IMR-90 (cell line): ENCODE measurements around the gene SETD6. TPM values are rescaled to one million over a fixed set of nuclear protein-coding genes. Genes with fewer than 3 reads are reported as not detected.

ENCODE experiments used
- ATAC-seq: fragments of 200-7000 bp; cut with Tn5 transposase; 2 replicates; pipeline ENCODE4 v1.9.1; 2020; ENCODE audit warnings: low read depth, mild to moderate bottlenecking, moderate library complexity
- BruUV-seq: library from RNA; stranded (reverse); fragments of 400-500 nt; replicated peaks from 2 replicates; lab custom pipeline; 2021; lab: Mats Ljungman, UMichigan
- CTCF ChIA-PET: fragments of 300-600 bp; formaldehyde crosslinking; extraction: SDS; loops from one replicate; lab custom pipeline; 2021; ENCODE audit warnings: antibody characterized with exemption; lab: Yijun Ruan, JAX
- POLR2A ChIA-PET: fragments of 300-600 bp; sonication (Branson Sonifier 250); formaldehyde crosslinking; loops from one replicate; lab custom pipeline; 2022; ENCODE audit warnings: antibody characterized with exemption; ENCODE audit not compliant: unreplicated experiment; lab: Charles Lee
- DNase-seq: peaks from one replicate; pipeline ENCODE4 v3.0.0; 2013
- H2AFZ ChIP-seq: replicated peaks from 2 replicates; pipeline ENCODE3; 2013; ENCODE audit warnings: low read length, mild to moderate bottlenecking; ENCODE audit not compliant: poor library complexity
- H2AK5ac ChIP-seq: 2 replicates; pipeline ENCODE4 v1.6.1; 2013; ENCODE audit warnings: low read depth, low read length, inconsistent platforms
- H2AK9ac ChIP-seq: replicated peaks from 2 replicates; pipeline ENCODE3; 2013; ENCODE audit warnings: mild to moderate bottlenecking, low read depth, low read length, moderate library complexity; ENCODE audit not compliant: poor library complexity
- H2BK120ac ChIP-seq: 2 replicates; pipeline ENCODE4 v1.6.1; 2013; ENCODE audit warnings: low read depth, low read length, inconsistent platforms
- H2BK15ac ChIP-seq: 3 replicates; pipeline ENCODE4 v1.6.1; 2013; ENCODE audit warnings: low read depth, low read length, inconsistent platforms
- H2BK20ac ChIP-seq: 2 replicates; pipeline ENCODE4 v1.6.1; 2013; ENCODE audit warnings: low read depth, mild to moderate bottlenecking, inconsistent platforms, low read length, moderate library complexity
- H2BK5ac ChIP-seq: 2 replicates; pipeline ENCODE4 v1.6.1; 2013; ENCODE audit warnings: mild to moderate bottlenecking, low read depth, low read length, inconsistent platforms; ENCODE audit not compliant: poor library complexity, severe bottlenecking
- H3K14ac ChIP-seq: replicated peaks from 2 replicates; pipeline ENCODE4 v1.6.1; 2013; ENCODE audit warnings: low read depth, low read length, inconsistent platforms
- H3K18ac ChIP-seq: 2 replicates; pipeline ENCODE4 v1.6.1; 2013; ENCODE audit warnings: low read depth, low read length, control low read depth
- H3K23ac ChIP-seq: 2 replicates; pipeline ENCODE4 v1.6.1; 2013; ENCODE audit warnings: low read depth, low read length, inconsistent platforms
- H3K27ac ChIP-seq: 2 replicates; pipeline ENCODE4 v1.5.1; 2013; ENCODE audit warnings: mild to moderate bottlenecking, control low read depth, low read length; ENCODE audit not compliant: insufficient read depth
- H3K27me3 ChIP-seq: 2 replicates; pipeline ENCODE4 v1.6.1; 2013; ENCODE audit warnings: low read length; ENCODE audit not compliant: control insufficient read depth, insufficient read depth
- H3K36me3 ChIP-seq: 2 replicates; pipeline ENCODE4 v1.6.1; 2013; ENCODE audit warnings: low read length, mixed read lengths; ENCODE audit not compliant: control insufficient read depth, insufficient read depth
- H3K4ac ChIP-seq: 2 replicates; pipeline ENCODE4 v1.6.1; 2013; ENCODE audit warnings: low read depth, low read length, inconsistent platforms
- H3K4me1 ChIP-seq: 2 replicates; pipeline ENCODE4 v1.6.1; 2013; ENCODE audit warnings: low read length, mixed read lengths; ENCODE audit not compliant: control insufficient read depth, insufficient read depth
- H3K4me2 ChIP-seq: 2 replicates; pipeline ENCODE4 v1.6.1; 2013; ENCODE audit warnings: low read depth, mild to moderate bottlenecking, control low read depth, low read length, moderate library complexity
- H3K4me3 ChIP-seq: 2 replicates; pipeline ENCODE4 v1.5.1; 2013; ENCODE audit warnings: low read depth, mild to moderate bottlenecking, control low read depth, low read length, moderate library complexity; ENCODE audit not compliant: insufficient read depth
- H3K56ac ChIP-seq: 2 replicates; pipeline ENCODE4 v1.6.1; 2013; ENCODE audit warnings: low read length, inconsistent platforms; ENCODE audit not compliant: insufficient read depth; ENCODE audit errors: extremely low read depth
- H3K79me1 ChIP-seq, 2 experiments: 2 replicates each; pipeline ENCODE4 v1.6.1; 2013; ENCODE audit warnings: low read length in 2 of 2, inconsistent platforms in 1 of 2, low read depth in 1 of 2
- H3K9ac ChIP-seq: 2 replicates; pipeline ENCODE4 v1.6.1; 2013; ENCODE audit warnings: low read depth, low read length, control low read depth
- H3K9me1 ChIP-seq: 2 replicates; pipeline ENCODE4 v1.6.1; 2013; ENCODE audit warnings: low read length, inconsistent platforms; ENCODE audit not compliant: insufficient read depth
- H3K9me3 ChIP-seq: 2 replicates; pipeline ENCODE4 v1.6.1; 2013; ENCODE audit warnings: low read length; ENCODE audit not compliant: control insufficient read depth, insufficient read depth
- H4K20me1 ChIP-seq: 2 replicates; pipeline ENCODE4 v1.6.1; 2013; ENCODE audit warnings: low read length, inconsistent platforms; ENCODE audit not compliant: insufficient read depth
- H4K5ac ChIP-seq: 2 replicates; pipeline ENCODE4 v1.6.1; 2013; ENCODE audit warnings: mild to moderate bottlenecking, low read depth, low read length, control low read depth
- H4K8ac ChIP-seq, 2 experiments: 2 replicates each; pipeline ENCODE4 v1.6.1; 2013; ENCODE audit warnings: low read depth in 2 of 2, low read length in 2 of 2, control low read depth in 1 of 2, inconsistent platforms in 1 of 2
- H4K91ac ChIP-seq: 2 replicates; pipeline ENCODE4 v1.6.1; 2013; ENCODE audit warnings: low read depth, low read length, inconsistent platforms; ENCODE audit not compliant: insufficient read depth
- MAZ ChIP-seq: IDR thresholded peaks from 2 replicates; pipeline ENCODE4 v1.6.1; 2012; ENCODE audit warnings: low read depth, mild to moderate bottlenecking, low read length, improper control_type of control experiment, moderate library complexity, borderline replicate concordance
- RAD21 ChIP-seq: IDR thresholded peaks from 2 replicates; pipeline ENCODE4 v1.6.1; 2012; ENCODE audit warnings: low read length, improper control_type of control experiment
- WGBS, 2 experiments: methylation state at CpG; one replicate each; pipeline versions ENCODE4 v1.1.5 to v1.1.7; 2013; ENCODE audit warnings: missing lambda C conversion rate in 2 of 2; ENCODE audit not compliant: insufficient read length in 1 of 2; ENCODE audit errors: extremely low coverage in 2 of 2; 5-methylcytosine and 5-hydroxymethylcytosine counted together
- dilution Hi-C: fragments of 300-500 bp; cut with HindIII; formaldehyde crosslinking; loops from one replicate; pipeline ENCODE4 v1.14.3; 2018; ENCODE audit warnings: low sequenced_read_pairs; ENCODE audit not compliant: unreplicated experiment
- in situ Hi-C: fragments of 300-500 bp; cut with MboI; formaldehyde crosslinking; loops from 3 replicates; pipeline ENCODE4 v1.14.3; 2019; ENCODE audit warnings: low sequenced_read_pairs, inconsistent platforms, mixed read lengths
- intact Hi-C: fragments of 100-400 bp; cut with micrococcal nuclease; formaldehyde crosslinking; loops from 2 replicates; pipeline ENCODE4 v1.10.0; 2022
- polyA plus RNA-seq, 3 experiments: library from polyadenylated mRNA; depleted of rRNA; stranded (reverse); fragments of >200 nt; gene quantifications; 2 replicates each; pipeline ENCODE4 v1.2.3, GENCODE V29; 2012; ENCODE audit warnings: low replicate concordance in 1 of 3
- total RNA-seq: library from RNA; depleted of rRNA; stranded (reverse); fragments of >200 nt; gene quantifications from 2 replicates; pipeline ENCODE4 v1.2.3, GENCODE V29; 2012
- TF ChIP-seq, protein P1 (sequence below): fragments of 150-350 bp; IDR thresholded peaks from 2 replicates; pipeline ENCODE4 v1.6.1; 2016; ENCODE audit warnings: low read depth, mild to moderate bottlenecking, low read length, moderate library complexity, borderline replicate concordance

The SETD6 gene
- total and polyA plus RNA-seq, 2 of the 4 experiments (the other 2 are of a cell fraction) = 3.2 to 6.4 TPM

- TF ChIP-seq, protein P1, sequence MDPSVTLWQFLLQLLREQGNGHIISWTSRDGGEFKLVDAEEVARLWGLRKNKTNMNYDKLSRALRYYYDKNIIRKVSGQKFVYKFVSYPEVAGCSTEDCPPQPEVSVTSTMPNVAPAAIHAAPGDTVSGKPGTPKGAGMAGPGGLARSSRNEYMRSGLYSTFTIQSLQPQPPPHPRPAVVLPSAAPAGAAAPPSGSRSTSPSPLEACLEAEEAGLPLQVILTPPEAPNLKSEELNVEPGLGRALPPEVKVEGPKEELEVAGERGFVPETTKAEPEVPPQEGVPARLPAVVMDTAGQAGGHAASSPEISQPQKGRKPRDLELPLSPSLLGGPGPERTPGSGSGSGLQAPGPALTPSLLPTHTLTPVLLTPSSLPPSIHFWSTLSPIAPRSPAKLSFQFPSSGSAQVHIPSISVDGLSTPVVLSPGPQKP = no peak
Measured at GRCh38 chr16:58507195-58507962, 7.9 kb upstream of the SETD6 start (continued).

GRCh38 chr16:58507963-58508670 lies 7.2 kb upstream of the SETD6 start:
- no peak overlapping the region for H3K9ac ChIP-seq
- ChIA-PET POLR2A (no interaction called here), CTCF (interaction anchor here (0.6 kb wide), 1 partner anchor 452 kb away, joined by 4 read pairs; no protein-coding TSS in a partner anchor)
- DNase-seq (no peak), ATAC-seq (no peak)
- no peak overlapping the region for H2BK120ac ChIP-seq
- no peak overlapping the region for H4K91ac ChIP-seq
- H3K9me1 ChIP-seq = no peaks in the 10 kb centered on the region
- no TSS peak for BruUV-seq
- no peak overlapping the region for H2AFZ ChIP-seq
- no peak overlapping the region for H2BK20ac ChIP-seq
- H3K9me3 ChIP-seq = no peaks in the 10 kb centered on the region
- dilution Hi-C loops = no loop called here
- H2AK9ac ChIP-seq = no peak overlapping the region
- H2BK15ac ChIP-seq = no peak overlapping the region
- peaks cover 3% of the 10 kb centered on the region; the same call in 1 of the 2 replicates for H3K36me3 ChIP-seq
- H3K23ac ChIP-seq = no peak overlapping the region
- no peaks in the 10 kb centered on the region for H3K79me1 ChIP-seq
- H3K4ac ChIP-seq = no peak overlapping the region
- no peak overlapping the region for H3K27ac ChIP-seq
- TF ChIP-seq MAZ (no peak), RAD21 (no peak)
- no peak overlapping the region for H3K4me3 ChIP-seq
- H3K18ac ChIP-seq = no peak overlapping the region
- H4K5ac ChIP-seq = no peak overlapping the region
- peaks cover 6% of the 10 kb centered on the region; the same call in 1 of the 2 replicates for H4K20me1 ChIP-seq
- no peak overlapping the region for H3K14ac ChIP-seq
- no peak overlapping the region for H2AK5ac ChIP-seq
- intact Hi-C loops = no loop called here
- H2BK5ac ChIP-seq = no peak overlapping the region
- no peak overlapping the region for H3K4me2 ChIP-seq
- H3K56ac ChIP-seq = no peak overlapping the region
- in situ Hi-C loops = no loop called here
- H4K8ac ChIP-seq = no peak overlapping the region
- H3K27me3 ChIP-seq = no peaks in the 10 kb centered on the region
- WGBS, 2 experiments = 88% methylated on average over 7 of the region's 14 CpGs; no CpG with 5 or more reads in 1 of the 2 experiments
- H3K4me1 ChIP-seq = no peaks in the 10 kb centered on the region
